Muscle layer of colon (tissue), 2 donors: Measurements from ENCODE around the gene SHC1.
A peak's percentile ranks its signal among the peaks of the same experiment; 100 is the strongest.

Source experiments
- H3K27ac ChIP-seq: one replicate; pipeline ENCODE4 v1.7.0; 2013; ENCODE audit warnings: low read depth, mild to moderate bottlenecking, low read length, moderate library complexity
- H3K27me3 ChIP-seq, 2 donors: one replicate each; pipeline ENCODE4 v1.7.0; 2013; ENCODE audit warnings: low read length in 2 of 2, mild to moderate bottlenecking in 2 of 2; ENCODE audit not compliant: insufficient read depth in 2 of 2, control insufficient read depth in 1 of 2
- H3K36me3 ChIP-seq: one replicate; pipeline ENCODE4 v1.7.0; 2013; ENCODE audit warnings: mild to moderate bottlenecking, low read length; ENCODE audit not compliant: insufficient read depth
- H3K4me1 ChIP-seq: one replicate; pipeline ENCODE4 v1.7.0; 2013; ENCODE audit warnings: mild to moderate bottlenecking, low read length; ENCODE audit not compliant: insufficient read depth
- H3K4me3 ChIP-seq, 2 donors: one replicate each; pipeline ENCODE4 v1.7.0; 2013; ENCODE audit warnings: low read length in 2 of 2, low read depth in 1 of 2, mild to moderate bottlenecking in 1 of 2, moderate library complexity in 1 of 2
- H3K9ac ChIP-seq: one replicate; pipeline ENCODE4 v1.7.0; 2013; ENCODE audit warnings: low read length
- H3K9me3 ChIP-seq: one replicate; pipeline ENCODE4 v1.7.0; 2013; ENCODE audit warnings: mild to moderate bottlenecking, low read length
- donor health status: abdominal sarcoma.
- donor health status: Adenocarcinoma of cecum.

The SHC1 gene

DNA sequence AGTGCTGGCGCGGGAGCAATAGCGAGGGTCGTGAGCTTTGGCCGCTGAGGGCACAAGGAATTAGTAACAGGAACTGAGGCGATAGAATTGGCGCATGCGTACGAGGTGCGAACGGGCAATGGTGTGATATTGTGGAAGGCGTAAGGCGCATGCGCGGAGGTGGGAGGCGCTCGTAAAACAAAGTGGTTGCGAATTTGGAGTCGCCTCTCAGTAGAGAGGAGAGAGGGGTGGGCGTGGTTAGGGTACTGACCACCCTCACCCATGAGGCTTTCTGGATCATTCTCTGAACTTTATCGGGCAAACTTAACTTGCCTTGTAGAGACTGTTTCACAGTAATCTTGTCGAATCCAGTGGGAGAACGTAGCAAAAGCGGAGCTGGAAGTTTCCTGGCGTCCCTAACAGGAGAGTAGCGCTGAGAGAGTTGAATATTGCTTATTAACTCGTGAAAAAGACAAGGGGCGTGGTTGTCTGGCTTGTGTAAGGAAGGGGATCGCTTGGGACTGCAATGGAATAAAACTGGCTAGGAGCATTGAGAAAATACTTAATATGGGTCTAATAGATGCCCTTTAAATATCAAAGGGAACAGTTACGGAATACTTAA lies 4.4 kb upstream of the SHC1 start:
- H3K4me1 ChIP-seq, result peaks cover 38% of the 10 kb centered on the region
- H3K4me3 ChIP-seq, result peak overlapping the region; percentile 34 to 90

DNA sequence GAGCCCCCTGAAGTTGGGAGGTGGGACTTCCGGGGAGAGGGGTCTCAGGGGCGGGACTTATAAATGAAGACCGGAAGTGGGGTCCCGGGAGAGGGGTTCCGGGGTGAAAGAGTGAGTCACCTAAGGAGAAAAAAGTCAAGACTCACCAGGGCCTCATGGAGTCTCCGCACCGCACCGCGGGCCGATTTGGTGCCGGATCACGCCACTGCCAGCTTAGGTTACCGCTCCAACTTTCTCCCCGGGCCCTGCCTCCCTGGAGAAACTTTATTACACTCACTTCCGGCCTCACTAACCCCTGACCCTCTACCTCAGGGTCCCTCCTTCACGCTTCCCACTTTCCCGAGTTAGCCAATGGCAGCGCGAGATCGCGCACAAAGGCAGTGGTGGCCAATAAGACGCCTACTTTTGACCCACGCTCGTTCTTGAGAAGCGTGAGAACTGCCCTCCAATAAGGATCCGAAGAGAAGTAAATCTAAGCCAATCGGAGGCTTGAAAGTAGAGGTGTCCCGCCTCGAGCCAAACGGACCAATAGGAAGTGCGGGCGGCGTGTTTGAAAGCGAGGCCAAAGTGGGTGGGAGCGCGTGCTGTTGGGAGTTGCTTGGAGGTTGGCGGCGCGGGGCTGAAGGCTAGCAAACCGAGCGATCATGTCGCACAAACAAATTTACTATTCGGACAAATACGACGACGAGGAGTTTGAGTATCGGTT lies 3.7 kb upstream of the SHC1 start, which contains the start of gene CKS1B:
Gene CKS1B (plus strand): TSS at position 580 of the 706 bp plus-strand sequence. CDS start 65 bp downstream, at position 645.
- Histone ChIP-seq H3K9me3 (no peaks in the 10 kb centered on the region), H3K27ac (peak within 1 kb of the TSS; percentile 89), H3K4me1 (peaks cover 44% of the 10 kb centered on the region), H3K4me3 (peak within 1 kb of the TSS; percentile 55 to 90), H3K9ac (peak within 1 kb of the TSS; percentile 96), H3K36me3 (no peaks in the 10 kb centered on the region), H3K27me3 (no peaks in the 10 kb centered on the region)

More for the DNA sequence above, 4.4 kb upstream of the SHC1 start:
- Histone ChIP-seq H3K27ac (peak overlapping the region; percentile 89), H3K27me3 (no peaks in the 10 kb centered on the region), H3K9me3 (no peaks in the 10 kb centered on the region), H3K36me3 (no peaks in the 10 kb centered on the region), H3K9ac (peak overlapping the region; percentile 96)

DNA sequence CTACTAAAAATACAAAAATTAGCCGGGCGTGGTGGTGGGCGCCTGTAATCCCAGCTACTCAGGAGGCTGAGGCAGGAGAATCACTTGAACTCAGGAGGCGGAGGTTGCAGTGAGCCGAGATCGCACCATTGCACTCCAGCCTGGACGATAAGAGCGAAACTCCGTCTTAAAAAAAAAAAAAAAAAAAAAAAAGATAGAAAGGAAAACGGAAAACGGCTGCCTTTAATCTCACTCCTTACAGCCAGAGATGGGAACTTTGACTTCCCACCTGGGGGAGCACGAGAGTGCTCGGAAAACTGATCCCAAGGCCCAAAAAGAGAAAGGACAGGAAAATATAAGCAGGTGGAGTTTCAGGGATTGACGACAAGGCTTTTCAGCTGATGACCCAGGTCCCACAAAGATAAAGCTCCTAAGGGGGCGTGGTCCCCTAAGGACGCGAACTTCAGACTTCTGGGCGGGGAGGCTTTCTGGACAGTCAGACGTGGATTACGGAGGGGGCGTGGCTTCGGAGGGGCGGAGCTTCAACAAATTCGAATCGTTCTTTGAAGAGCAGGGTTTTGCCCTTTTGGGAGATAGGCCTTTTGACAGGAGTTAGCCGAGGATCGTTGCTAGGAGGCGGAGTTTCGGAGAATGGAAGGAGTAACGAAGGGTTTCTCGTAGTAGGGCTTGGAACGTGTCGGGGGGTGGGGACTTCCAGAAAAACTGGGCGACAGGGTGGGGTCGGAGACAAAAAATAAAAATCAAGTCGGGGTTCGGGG lies 3.0 kb upstream of the SHC1 start:
- Histone ChIP-seq H3K27me3 (no peaks in the 10 kb centered on the region), H3K9ac (peak overlapping the region; percentile 96), H3K4me3 (peak overlapping the region; percentile 55 to 90), H3K27ac (peak overlapping the region; percentile 75), H3K4me1 (peaks cover 51% of the 10 kb centered on the region), H3K36me3 (peaks cover 4% of the 10 kb centered on the region), H3K9me3 (no peaks in the 10 kb centered on the region)

DNA sequence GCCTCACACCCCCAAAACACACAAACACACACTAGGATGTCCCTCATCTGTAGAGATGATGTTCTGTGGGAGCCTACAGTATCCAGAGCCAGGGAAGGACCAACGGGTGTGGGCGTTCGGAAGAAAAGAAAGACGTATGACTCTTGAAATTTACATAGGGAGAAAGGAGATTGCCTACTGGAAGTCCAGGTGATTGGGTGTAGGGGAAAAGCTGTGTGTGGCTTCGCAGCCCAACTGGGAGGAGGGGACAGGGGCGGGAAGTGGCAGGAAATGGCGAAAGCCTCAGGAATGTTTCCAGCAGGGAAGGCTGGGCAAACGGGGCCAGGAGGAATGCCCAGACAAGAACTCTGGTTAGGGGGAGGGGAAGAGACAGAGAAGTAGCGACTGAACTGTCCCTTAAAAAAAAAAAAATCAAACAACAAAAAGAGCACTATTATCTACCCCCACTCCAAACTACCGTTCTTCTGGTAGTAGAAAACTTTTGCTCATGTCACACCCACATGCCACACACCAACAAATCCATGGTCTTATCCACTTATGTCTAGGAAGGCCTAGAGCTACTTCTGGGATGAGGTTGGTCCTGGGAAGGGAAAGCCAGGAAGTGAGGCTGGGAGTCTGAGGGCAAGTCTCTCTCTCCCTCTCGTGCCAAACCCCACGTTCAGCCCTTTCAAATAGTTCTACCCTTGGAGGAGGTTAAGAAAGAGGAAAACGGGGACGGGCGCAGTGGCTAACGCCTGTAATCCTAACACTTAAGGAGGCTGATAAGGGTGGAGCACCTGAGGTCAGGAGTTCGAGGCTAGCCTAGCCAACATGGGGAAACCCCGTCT lies 2.2 kb upstream of the SHC1 start:
- H3K27me3 ChIP-seq, result no peaks in the 10 kb centered on the region
- H3K9me3 ChIP-seq, result no peaks in the 10 kb centered on the region
- H3K9ac ChIP-seq, result peak overlapping the region; percentile 37
- peak overlapping the region; percentile 75 for H3K27ac ChIP-seq
- peaks cover 11% of the 10 kb centered on the region for H3K36me3 ChIP-seq
- peak overlapping the region in 1 of 2 donors; percentile 90 for H3K4me3 ChIP-seq
- H3K4me1 ChIP-seq, result peaks cover 51% of the 10 kb centered on the region

DNA sequence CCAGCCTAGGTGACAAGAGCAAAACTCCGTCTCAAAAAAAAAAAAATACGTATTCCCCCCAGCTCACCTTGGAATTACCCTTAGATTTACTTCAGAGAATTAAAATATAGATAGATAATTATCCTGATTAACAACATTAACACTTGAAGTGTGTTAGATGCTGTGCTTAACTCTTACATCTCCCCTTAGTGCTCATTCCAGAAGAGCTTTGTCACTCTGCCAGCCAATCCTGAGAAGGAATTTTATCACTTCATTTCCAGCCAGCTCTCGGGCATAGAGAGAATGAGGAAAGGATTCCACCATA lies 1.6 kb upstream of the SHC1 start:
- Histone ChIP-seq H3K4me1 (peaks cover 51% of the 10 kb centered on the region), H3K4me3 (peak overlapping the region in 1 of 2 donors; percentile 90), H3K27me3 (no peaks in the 10 kb centered on the region), H3K36me3 (peaks cover 17% of the 10 kb centered on the region), H3K9me3 (no peaks in the 10 kb centered on the region), H3K9ac (no peak overlapping the region), H3K27ac (peak overlapping the region; percentile 75)

DNA sequence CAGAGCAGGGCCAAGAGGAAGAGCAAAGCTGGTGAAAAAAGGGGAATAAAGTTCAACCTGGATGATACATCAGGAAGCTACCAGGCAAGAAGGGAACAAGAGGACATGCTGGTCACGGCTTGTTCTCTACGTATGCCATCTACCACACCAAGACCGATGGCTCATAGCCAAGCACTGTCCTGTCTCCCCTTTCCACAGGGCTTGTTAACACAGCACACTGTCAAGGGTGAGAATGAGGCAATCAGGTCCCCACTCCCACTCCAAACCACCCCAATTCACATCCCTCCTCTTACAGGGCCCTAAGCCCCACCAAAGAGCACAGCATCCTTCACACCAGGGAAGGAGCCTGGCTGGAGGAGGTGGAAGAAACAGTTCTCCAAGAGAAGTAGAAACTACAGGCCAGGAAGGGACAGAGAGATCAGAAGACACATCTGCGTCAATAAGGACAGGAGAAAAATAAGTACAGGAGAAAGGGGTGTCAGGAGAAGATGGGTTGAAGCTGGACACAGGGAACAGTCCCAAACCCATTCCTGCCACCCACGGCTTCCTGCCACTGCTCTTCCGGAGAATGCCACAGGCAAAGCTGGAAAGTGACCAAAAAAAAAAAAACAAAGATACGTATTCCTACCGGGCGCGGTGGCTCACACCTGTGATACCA lies 923 bp upstream of the SHC1 start:
- peaks cover 24% of the 10 kb centered on the region for H3K36me3 ChIP-seq
- H3K27ac ChIP-seq, result peak overlapping the region; percentile 87
- H3K9ac ChIP-seq, result peak overlapping the region; percentile 49
- H3K4me3 ChIP-seq, result peak overlapping the region in 1 of 2 donors; percentile 65
- no peaks in the 10 kb centered on the region for H3K9me3 ChIP-seq
- H3K4me1 ChIP-seq, result peaks cover 50% of the 10 kb centered on the region
- no peaks in the 10 kb centered on the region for H3K27me3 ChIP-seq

DNA sequence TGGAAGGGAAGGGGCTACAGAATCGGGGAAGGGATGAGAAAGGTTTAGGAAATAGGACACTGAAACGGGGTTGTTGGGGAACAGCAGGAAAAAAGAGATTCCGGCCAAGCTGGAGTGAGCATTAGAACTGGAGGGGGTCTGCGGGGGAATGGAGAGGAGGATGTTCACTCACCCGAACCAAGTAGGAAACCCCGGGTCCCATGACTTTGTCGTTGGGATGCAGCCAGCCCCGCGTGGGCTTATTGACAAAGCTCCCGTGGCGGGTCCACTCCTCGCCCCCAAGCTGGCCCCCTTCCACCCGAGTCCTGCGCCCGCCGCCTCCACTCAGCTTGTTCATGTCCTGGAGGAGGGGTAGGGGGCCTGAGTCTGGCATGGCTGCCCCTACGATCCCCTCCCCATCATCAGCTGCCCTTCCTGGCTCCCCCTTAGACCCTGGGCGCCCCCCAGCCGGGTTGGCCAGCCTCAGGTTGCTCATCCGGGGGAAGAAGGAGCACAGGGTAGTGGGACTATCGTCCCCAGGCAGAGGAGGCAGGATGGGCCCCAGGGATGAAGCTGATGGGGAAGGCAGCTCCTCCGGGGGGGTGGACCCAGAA lies 591 bp downstream of the SHC1 start:
- Histone ChIP-seq H3K36me3 (peaks cover 38% of the 10 kb centered on the region), H3K27ac (peak overlapping the region; percentile 87), H3K9me3 (no peaks in the 10 kb centered on the region), H3K4me3 (peak overlapping the region; percentile 55 to 65), H3K9ac (peak overlapping the region; percentile 49), H3K27me3 (no peaks in the 10 kb centered on the region), H3K4me1 (peaks cover 43% of the 10 kb centered on the region)

DNA sequence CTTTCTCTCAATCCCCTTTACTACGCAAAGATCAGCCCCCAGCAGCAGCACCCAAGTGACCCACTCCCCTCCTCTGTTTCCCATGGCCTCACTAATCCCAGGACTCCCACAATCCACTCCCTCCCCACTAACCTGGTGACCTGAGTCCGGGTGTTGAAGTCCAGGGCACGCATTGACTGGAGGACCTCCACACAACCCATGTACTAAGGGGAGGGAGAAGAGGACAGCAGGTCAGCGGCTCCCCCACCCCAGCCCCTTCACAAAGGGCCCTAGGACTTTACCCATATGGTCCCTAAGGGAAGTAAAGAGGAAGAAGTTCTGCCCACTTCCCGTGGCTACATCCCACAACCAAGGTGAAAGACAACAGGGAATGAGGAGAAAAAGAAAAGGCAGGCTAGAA lies 1.3 kb downstream of the SHC1 start:
- peaks cover 43% of the 10 kb centered on the region for H3K4me1 ChIP-seq
- H3K9ac ChIP-seq, result peak overlapping the region; percentile 49
- peaks cover 45% of the 10 kb centered on the region for H3K36me3 ChIP-seq
- H3K27me3 ChIP-seq, result no peaks in the 10 kb centered on the region
- no peaks in the 10 kb centered on the region for H3K9me3 ChIP-seq
- peak overlapping the region; percentile 0 to 65 for H3K4me3 ChIP-seq
- peak overlapping the region; percentile 87 for H3K27ac ChIP-seq

DNA sequence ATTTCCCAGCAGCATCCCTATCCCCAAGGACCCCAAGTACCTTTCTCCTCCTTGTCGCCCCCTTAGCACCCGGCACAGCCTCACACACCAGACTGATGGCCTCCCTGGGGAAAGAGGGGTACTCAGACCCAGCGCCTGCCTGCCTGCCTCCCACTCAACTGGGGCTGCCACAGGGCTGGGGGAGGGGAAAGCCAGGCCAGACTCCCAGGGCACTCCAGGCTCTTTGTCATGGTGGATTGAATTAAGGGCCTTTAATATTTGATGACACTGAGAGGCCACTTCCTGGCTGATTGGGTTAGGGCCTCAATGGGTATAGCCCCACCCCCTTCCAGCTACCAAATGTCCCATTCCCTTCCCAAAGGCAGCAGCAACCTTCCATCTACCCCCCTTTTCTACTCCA lies 1.8 kb downstream of the SHC1 start:
- Histone ChIP-seq H3K4me1 (peaks cover 43% of the 10 kb centered on the region), H3K27me3 (no peaks in the 10 kb centered on the region), H3K36me3 (peaks cover 50% of the 10 kb centered on the region), H3K4me3 (no peak overlapping the region), H3K9me3 (no peaks in the 10 kb centered on the region), H3K27ac (no peak overlapping the region), H3K9ac (peak overlapping the region; percentile 49)

DNA sequence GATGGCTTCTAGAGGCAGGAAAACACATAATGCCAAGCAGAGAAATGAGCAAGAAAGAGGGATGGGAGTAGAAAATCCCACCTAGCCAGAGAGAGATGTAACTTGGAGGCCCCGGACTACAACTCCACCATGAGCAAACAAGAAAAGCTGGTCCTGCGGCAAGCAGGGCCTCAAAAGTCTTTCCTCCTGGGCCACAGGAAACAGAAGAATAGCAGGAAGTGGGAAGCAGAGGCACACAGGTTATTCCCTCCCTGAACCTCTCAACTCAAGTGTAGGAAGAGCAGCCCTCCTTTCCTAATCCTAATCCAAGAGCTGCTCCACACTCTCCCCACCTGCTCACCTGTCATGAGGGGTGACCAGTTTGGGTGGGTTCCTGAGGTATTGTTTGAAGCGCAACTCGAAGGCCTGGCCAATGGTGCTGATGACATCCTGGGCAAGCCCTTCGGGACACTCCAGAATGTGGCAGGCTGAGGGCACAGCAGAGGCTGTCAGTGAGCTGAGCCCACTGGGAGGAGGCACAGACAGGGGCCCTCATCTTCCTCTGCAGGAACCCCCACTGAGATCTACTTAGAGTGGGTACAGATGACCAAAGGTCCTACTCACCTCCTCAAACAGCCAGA lies 3.1 kb downstream of the SHC1 start:
- no peaks in the 10 kb centered on the region for H3K9me3 ChIP-seq
- H3K27ac ChIP-seq, result peak overlapping the region; percentile 23
- no peaks in the 10 kb centered on the region for H3K27me3 ChIP-seq
- no peak overlapping the region for H3K9ac ChIP-seq
- H3K4me3 ChIP-seq, result no peak overlapping the region
- H3K4me1 ChIP-seq, result peaks cover 45% of the 10 kb centered on the region
- H3K36me3 ChIP-seq, result peaks cover 59% of the 10 kb centered on the region
